H1 (cell line): ENCODE measurements around the gene PLCXD1.

Experiments
- CEBPB ChIP-seq: IDR thresholded peaks from 2 replicates; pipeline ENCODE4 v1.6.1; 2012; ENCODE audit warnings: low read depth, low read length
- CTCF ChIP-seq, 3 experiments: IDR thresholded peaks; 1 replicate in 2 of 3; 2 replicates in 1 of 3; pipeline versions ENCODE4 v1.5.1 to v1.6.1; 2011; ENCODE audit warnings: low read length in 3 of 3, mild to moderate bottlenecking in 3 of 3, inconsistent platforms in 2 of 3, low read depth in 1 of 3, moderate library complexity in 1 of 3; ENCODE audit not compliant: insufficient read depth in 1 of 3; ENCODE audit errors: control extremely low read depth in 1 of 3
- EP300 ChIP-seq, 2 experiments: IDR thresholded peaks; 1 replicate in 1 of 2; 2 replicates in 1 of 2; pipeline ENCODE4 v1.6.1; 2011 to 2012; ENCODE audit warnings: low read depth in 2 of 2, low read length in 2 of 2, mild to moderate bottlenecking in 2 of 2, borderline replicate concordance in 1 of 2, inconsistent platforms in 1 of 2, moderate library complexity in 1 of 2
- JUN ChIP-seq: IDR thresholded peaks from 2 replicates; pipeline ENCODE4 v1.6.1; 2011; ENCODE audit warnings: low read depth, mild to moderate bottlenecking, improper control_type of control experiment, low read length
- NRF1 ChIP-seq: IDR thresholded peaks from 2 replicates; pipeline ENCODE4 v1.6.1; 2011; ENCODE audit warnings: mild to moderate bottlenecking, low read depth, low read length, improper control_type of control experiment
- POLR2A ChIP-seq, 2 experiments: IDR thresholded peaks; 1 replicate in 1 of 2; 2 replicates in 1 of 2; pipeline ENCODE4 v1.6.1; 2011; ENCODE audit warnings: low read depth in 2 of 2, low read length in 2 of 2, mild to moderate bottlenecking in 2 of 2; ENCODE audit errors: control extremely low read depth in 1 of 2
- RAD21 ChIP-seq, 2 experiments: IDR thresholded peaks in 1 of 2; conservative IDR thresholded peaks in 1 of 2; 2 replicates each; pipeline ENCODE4 v1.6.1; 2011; ENCODE audit warnings: low read depth in 2 of 2, low read length in 2 of 2, improper control_type of control experiment in 1 of 2, inconsistent platforms in 1 of 2, mild to moderate bottlenecking in 1 of 2, moderate library complexity in 1 of 2
- TF ChIP-seq, protein P1 (sequence below): IDR thresholded peaks from 2 replicates; pipeline ENCODE4 v1.6.1; 2011; ENCODE audit warnings: low read length, improper control_type of control experiment

- TF ChIP-seq CTCF (IDR thresholded peaks at IDR 0.05; ENCODE audit: control extremely low read depth in 1 of 3, insufficient read depth in 1 of 3, low read depth in 1 of 3, low read length in 3 of 3) (no peak), RAD21 (IDR thresholded peaks at IDR 0.05 in 1 of 2, conservative IDR thresholded peaks at IDR 0.05 in 1 of 2; ENCODE audit: low read depth in 2 of 2, low read length in 2 of 2) (no peak), POLR2A (IDR thresholded peaks at IDR 0.05; ENCODE audit: control extremely low read depth in 1 of 2, low read depth in 2 of 2, low read length in 2 of 2) (no peak), NRF1 (no peak), CEBPB (no peak), EP300 (IDR thresholded peaks at IDR 0.05; ENCODE audit: borderline replicate concordance in 1 of 2, low read depth in 2 of 2, low read length in 2 of 2) (no peak), JUN (no peak)
- TF ChIP-seq, protein P1, sequence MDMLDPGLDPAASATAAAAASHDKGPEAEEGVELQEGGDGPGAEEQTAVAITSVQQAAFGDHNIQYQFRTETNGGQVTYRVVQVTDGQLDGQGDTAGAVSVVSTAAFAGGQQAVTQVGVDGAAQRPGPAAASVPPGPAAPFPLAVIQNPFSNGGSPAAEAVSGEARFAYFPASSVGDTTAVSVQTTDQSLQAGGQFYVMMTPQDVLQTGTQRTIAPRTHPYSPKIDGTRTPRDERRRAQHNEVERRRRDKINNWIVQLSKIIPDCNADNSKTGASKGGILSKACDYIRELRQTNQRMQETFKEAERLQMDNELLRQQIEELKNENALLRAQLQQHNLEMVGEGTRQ, result no peak
Observed at GRCh38 chrX:314049-314448, 32.9 kb downstream of the PLCXD1 start.
